SK-MEL-5 (cell line): ENCODE results near the gene BCAS3. TPM values are rescaled to one million over a fixed set of nuclear protein-coding genes. Genes with fewer than 3 reads are reported as not detected.
"Not testable (repeated sequence)": the region's sequence is repeated elsewhere in the genome, so short reads cannot be mapped to it uniquely, and the experiment has no call there.

Experiments
- DNase-seq: peaks from one replicate; pipeline ENCODE4 v3.0.0-alpha.2; 2016; ENCODE audit warnings: low read depth, low spot score
- in situ Hi-C: cut with HindIII; loops from 2 replicates; pipeline ENCODE4 v1.10.0; 2016; ENCODE audit warnings: low sequenced_read_pairs, high pct_unique_total_duplicates, low pct_unique_long_range_greater_than_20kb
- total RNA-seq: library from RNA; depleted of rRNA; stranded (reverse); fragments of >200 nt; shearing (Covaris generic); gene quantifications from 2 replicates; pipeline ENCODE4 v1.2.3, GENCODE V29; 2014

Gene BCAS3
- total RNA-seq, 1 experiment from 2014 or later, result 31.6 TPM

DNA sequence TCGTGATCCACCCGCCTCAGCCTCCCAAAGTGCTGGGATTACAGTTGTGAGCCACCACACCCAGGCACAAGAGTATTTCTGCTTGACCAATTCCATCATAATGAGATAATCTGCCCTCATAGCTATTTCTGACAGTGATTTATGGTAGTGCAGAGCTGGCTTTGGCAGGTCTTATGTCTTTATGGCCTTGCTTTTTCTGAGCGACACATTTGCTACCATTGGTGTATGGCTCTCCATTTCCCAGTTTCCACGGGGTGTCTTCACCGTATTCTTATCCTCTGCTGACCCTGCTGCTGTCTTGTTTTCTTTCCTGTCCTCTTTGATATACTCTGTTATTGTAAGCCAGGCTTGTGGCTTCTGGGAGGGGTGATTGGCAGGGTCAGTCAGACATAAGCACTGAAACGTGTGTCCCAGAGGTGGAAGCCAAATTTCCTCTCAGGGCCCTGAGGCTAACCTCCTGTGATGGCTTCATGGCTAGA lies 560.8 kb downstream of the BCAS3 start:
- in situ Hi-C loops, result no loop called here
- no peak for DNase-seq

DNA sequence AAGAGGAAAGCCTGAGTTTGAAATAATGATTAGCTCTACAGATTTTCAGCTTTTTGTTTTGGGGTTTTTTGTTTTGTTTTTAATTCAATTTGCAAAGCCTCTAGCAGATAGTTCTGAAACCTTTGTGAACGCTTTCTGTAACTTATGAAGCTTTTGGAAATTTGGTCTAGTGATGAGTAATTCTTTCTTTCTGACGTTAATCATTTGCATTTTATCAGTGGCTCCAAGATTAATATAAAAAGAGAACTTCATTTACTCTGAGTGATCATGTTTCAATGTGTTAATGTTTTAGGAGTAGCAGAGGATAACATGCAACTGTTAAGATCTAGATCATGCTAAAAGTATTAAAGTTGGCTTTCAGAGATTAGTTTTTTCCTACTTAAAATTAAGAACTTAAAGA lies 561.7 kb downstream of the BCAS3 start:
- in situ Hi-C loops, result no loop called here
- DNase-seq, result no peak

GRCh38 chr17:61239953-61240352 lies 562.3 kb downstream of the BCAS3 start:
- in situ Hi-C loops, result no loop called here
- DNase-seq, result no peak

GRCh38 chr17:61240851-61241468 lies 563.3 kb downstream of the BCAS3 start:
- DNase-seq, result no peak
- in situ Hi-C loops, result no loop called here

GRCh38 chr17:61244988-61245387 lies 567.3 kb downstream of the BCAS3 start:
- DNase-seq, result peak; percentile 78
- in situ Hi-C loops, result not testable (repeated sequence)

GRCh38 chr17:61245706-61246135 lies 568.1 kb downstream of the BCAS3 start:
- DNase-seq, result no peak
- in situ Hi-C loops, result no loop called here

DNA sequence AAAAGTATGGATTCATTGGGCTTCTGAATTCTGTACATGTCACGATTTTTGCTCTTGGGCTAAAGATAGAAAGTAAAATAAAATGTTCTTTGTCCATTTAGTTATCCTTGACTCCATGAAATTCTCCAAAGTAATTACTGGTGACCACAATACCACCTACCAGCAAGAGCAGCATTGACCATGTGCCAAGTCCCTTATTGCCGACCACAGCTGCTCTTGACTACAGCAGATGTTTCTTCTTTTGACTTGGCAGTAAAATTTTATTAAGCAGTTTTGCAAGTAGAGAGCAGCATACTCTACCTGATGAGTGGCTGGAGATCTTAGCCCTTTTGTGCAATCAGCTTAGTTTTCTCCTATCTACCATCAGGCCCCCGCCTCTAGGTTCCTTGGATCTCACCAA lies 569.8 kb downstream of the BCAS3 start:
- peak; percentile 98 for DNase-seq
- in situ Hi-C loops, result no loop called here

DNA sequence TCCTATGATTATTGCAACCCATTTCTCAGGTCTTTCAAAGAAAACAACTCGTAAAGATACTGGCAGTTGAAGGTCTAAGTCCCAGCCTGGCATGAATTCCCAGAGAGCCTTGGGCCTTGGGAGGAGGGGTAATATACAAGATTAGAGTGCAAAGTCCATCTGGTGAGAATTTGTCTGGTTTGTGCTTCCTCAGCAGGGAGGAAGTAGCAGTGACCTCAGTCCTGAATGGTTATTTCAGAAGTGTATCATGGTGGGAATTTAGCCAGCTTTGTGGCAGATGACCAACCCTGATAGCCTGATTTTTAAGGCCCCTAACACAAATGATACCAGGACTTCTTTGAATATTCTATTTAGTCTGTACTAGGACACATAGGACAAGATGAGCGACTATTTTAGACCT lies 570.7 kb downstream of the BCAS3 start:
- in situ Hi-C loops, result no loop called here

GRCh38 chr17:61249649-61250299 lies 572.1 kb downstream of the BCAS3 start:
- in situ Hi-C loops, result no loop called here
- DNase-seq, result peak; percentile 48

More for the DNA sequence above, 570.7 kb downstream of the BCAS3 start:
- DNase-seq, result no peak

DNA sequence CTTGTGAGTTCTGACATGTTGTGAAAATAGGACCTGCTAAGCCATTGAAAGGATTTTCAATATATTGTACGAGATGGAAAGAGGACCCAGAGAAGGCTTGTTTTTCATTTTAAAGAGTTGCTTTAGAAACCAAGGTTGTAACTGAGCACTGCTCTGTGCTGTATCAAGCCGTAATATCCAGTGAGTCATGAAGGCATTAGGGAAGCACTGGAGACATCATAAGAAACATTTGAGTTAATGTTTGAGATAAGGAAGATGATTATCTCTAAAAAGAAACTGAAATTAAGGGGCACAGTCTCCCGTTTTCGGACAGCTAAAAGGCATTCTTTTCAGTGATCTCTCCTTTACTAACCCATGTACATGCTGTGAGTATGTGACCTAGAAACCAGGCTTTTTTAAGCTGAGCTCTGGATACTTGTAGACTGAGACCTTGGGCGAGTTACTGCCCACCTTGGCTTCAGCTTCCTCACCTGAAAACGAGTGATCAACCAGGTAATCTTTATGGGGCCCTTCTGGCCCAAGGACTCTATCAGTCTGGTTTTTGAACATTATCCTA lies 572.8 kb downstream of the BCAS3 start:
- DNase-seq, result peak; percentile 42

GRCh38 chr17:61251939-61252865 lies 574.6 kb downstream of the BCAS3 start:
- peak; percentile 100 for DNase-seq
- in situ Hi-C loops, result no loop called here

More for the DNA sequence above, 572.8 kb downstream of the BCAS3 start:
- in situ Hi-C loops, result no loop called here

- in situ Hi-C loops, result no loop called here
- DNase-seq, result peak; percentile 76
Measured at GRCh38 chr17:61253362-61253761, 575.7 kb downstream of the BCAS3 start.

DNA sequence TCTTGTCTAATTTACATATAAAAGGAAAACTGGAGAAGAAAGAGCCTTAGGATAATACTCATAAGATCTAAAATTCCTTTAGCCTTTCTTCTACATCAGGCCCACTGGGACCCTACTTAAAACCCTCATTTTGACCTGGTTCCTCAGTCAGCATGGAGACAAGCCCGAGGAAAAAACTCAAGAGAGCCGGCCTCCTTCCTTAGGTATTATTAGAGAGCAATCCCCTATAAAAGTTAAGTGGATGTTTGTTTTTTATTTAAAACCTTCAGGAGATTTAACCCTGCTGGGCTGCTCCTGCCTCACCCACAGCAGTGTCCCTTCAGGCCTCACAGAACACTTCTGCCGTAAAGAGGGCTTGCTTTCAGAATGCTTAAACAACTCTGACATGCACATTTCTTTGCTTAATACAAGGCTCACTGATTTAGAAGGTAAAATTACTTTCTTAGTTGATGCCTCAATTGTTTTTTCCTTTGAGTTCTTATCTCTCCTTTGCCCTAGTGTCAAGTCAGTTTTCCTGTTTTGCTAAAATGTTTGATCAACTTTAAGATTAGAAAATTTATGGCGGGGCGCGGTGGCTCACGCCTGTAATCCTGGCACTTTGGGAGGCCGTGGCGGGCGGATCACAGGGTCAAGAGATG lies 576.4 kb downstream of the BCAS3 start:
- DNase-seq, result no peak
- in situ Hi-C loops, result no loop called here

GRCh38 chr17:61254904-61255303 lies 577.3 kb downstream of the BCAS3 start:
- in situ Hi-C loops, result no loop called here
- no peak for DNase-seq

DNA sequence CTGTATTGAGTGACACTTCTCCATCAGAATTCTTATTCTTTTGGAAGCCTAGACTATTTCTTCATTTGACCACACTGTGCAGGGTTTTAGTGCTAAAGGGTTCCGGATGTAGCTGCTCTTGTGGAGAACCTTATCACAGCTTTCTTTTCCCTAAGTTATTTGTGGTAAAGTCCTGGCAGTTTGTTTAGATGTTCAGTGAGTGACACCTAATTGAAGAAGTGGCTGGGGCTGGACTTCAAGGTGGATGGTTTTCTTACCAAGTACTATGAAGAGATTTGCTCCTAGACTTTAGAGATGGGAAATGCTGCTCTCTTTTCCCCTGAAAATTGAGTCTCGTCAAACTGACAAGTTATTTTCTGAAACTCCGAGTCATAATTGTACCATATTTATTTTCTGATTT lies 578.0 kb downstream of the BCAS3 start:
- in situ Hi-C loops, result no loop called here
- DNase-seq, result no peak

DNA sequence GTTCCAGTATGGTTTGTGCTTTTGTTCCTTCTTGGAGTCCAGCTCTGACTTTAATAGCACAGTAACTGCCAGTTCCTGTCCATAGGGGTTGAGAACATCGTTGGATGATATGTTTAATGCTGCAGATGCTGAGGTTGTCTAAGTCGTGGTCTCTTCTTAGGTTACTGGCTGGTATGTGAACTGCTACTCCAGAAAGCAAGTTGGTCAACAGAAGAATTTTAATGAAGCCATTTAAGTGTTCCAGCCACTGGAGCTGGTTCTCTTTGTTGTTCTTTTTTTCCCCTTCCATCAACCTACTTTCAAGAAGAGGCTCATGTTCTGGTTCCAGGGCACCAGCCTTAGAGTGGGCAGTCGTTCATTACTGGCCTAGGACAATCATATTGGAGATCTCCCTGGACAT lies 581.7 kb downstream of the BCAS3 start:
- in situ Hi-C loops, result no loop called here
- DNase-seq, result no peak

DNA sequence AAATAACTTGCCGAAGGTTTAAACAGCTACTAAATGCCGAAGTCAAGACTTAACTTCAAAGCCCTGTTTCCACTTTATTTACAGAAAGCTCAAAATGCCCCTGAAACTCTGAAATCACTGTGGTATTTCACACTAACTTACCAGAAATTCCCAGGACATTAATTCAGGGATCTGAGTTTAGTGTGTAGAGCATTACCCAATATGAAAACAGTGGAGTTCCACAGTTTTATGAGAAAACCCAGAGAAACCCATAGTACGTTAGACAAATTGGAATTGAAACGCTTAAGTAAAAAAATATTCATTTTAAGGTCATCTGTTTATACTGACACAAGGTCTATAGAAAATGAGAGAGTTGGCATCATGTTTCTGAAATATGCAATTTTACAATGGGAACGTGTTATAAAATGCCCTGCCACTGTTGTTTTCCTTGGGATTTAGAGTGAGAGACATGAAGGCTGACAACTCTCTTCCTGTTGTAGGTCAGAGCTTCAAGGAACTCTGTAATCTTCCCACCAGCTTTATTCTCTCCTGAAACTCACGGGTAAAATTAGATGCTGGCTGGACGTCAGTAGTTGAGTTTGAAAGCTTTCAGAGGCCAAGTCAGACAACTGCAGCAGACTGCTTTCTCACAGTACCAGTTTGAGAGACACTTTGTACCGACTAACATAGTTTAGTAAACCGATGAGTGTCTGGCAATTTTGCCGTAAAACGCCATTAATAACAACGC lies 582.6 kb downstream of the BCAS3 start:
- in situ Hi-C loops, result no loop called here
- DNase-seq, result no peak
